Dedifferentiated amniotic fluid mesenchymal stem cell (primary cell): ENCODE results near the gene ZDHHC18.
"Not testable (repeated sequence)": the region's sequence is repeated elsewhere in the genome, so short reads cannot be mapped to it uniquely, and the experiment has no call there.

Experiments used
- DNase-seq: peaks from one replicate; pipeline ENCODE4 v3.0.0-alpha.2; 2016; ENCODE audit errors: extremely low spot score

Gene ZDHHC18

DNA sequence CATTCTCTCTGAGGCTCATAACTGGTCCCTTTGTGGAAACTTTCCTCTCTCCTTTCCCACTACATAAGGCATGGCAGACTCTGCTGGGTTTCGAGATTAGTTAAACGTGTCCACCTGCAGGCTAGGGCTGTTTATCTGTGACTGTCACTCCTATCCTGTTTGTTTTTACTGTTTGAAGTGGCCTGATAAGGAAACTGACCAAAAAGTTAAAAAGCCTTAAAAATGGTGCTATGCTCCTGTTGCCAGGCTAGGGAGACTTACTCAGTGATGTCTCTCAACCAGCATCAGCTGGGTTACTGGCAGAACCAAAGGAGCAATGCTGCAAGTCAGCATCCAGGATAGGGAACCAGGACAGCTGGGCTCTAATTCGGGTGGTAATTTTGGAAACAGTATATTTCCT is 34.9 kb upstream of the ZDHHC18 start:
- DNase-seq = no peak

GRCh38 chr1:26792924-26793323 is 33.6 kb upstream of the ZDHHC18 start:
- DNase-seq = no peak

DNA sequence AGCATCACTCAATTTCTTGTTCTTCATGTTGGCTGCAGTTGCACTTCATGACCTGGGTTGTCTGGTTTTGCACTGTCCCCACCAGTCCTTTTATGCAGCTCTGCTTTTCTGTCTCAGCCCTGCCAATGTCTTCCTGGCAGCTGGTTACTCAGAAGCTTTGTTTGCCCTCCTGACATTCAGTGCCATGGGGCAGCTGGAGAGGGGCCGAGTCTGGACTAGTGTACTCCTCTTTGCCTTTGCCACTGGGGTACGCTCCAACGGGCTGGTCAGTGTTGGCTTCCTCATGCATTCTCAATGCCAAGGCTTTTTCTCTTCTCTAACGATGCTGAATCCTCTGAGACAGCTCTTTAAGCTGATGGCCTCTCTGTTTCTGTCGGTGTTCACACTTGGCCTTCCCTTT is 32.1 kb upstream of the ZDHHC18 start:
- no peak for DNase-seq

- DNase-seq = no peak
These were observed 28.9 kb upstream of the ZDHHC18 start for GRCh38 chr1:26797627-26798026.

DNA sequence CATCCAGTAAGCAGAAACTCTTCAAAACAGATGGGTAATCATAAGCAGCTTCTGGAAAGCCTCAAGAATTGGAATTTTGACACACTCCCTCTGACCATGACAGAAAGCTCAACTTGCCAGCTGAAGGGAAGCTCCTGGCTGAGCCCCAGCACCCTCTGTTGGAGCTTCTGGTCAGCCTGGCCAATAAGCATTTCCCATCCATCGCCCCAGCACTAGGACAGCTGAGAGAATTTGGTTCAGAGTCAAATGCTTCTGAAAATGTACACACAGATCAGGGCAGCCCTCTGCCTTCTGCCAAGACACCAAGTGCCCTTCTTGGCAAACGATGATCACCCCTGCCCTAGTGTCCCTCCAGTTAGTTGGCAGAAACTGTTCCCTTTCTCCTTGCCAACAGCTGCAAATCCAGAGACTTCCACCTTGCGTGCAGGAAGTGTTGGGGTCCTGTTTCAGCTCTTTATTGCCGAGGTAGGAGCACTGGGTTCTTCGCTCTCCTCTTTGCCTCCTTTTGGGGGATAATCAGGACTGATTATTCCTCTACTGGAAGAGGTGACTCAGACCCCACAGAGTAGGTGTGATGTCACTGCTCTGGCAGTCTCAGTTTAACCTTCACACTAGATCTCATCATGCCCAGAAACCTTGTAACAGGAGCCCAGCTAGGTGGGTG is 26.9 kb upstream of the ZDHHC18 start:
- peak; percentile 45 for DNase-seq

GRCh38 chr1:26803932-26804331 is 22.6 kb upstream of the ZDHHC18 start:
- DNase-seq = not testable (repeated sequence)

GRCh38 chr1:26810105-26810504 is 16.4 kb upstream of the ZDHHC18 start:
- peak; percentile 72 for DNase-seq

DNA sequence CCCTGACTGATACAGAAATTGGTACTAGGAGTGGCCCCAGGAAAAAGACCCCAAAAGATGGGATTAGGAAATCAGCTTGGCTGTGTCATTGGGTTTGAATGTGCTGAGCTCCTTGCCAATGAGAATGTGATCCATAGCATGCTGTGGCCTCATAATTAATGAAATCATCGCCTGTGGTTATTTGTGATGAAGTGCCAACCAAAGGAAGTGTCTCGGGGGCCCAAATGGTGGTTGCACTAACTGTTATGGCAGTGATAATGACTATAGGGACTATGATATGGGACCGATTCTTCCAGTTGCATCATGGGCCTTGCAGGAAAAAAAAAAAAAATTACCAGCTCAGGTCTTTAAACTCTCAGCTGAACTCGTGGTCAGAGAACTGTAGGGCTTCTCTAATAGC is 15.4 kb upstream of the ZDHHC18 start:
- no peak for DNase-seq

DNA sequence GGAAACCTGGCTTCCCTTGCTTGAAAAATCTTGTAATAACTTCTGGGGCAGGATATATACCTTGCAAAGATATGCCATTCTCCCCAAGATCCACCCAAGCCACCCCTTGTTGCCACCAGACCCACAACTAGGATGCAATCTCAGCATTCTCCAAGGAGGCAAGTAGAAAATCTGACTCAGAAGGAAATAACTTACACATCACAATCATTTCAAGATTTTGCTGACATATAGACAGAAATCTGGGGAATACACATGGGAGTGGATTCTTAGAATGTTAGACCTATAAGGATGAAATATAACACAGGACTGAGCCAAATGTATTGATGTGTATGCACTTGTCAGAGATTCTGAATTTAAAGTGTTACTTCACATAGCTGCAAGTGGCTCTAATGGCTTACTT is 14.8 kb upstream of the ZDHHC18 start:
- DNase-seq = no peak

DNA sequence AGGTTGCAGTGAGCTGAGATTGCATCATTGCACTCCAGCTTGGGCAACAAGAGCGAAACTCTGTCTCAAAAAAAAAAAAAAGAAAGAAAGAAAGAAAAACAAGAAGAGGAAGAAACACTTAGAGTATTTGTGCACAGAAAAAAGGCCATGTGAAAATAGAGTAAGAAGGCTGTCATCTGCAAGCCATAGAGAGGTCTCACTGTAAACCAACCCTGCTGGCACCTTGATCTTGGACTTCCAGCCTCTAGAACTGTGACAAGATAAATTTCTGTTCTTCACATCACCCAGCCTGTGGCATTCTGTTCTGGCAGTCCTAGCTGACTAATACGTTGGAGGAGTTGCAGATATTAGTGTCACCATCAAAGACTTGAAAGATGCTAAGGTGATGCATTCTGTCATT is 12.1 kb upstream of the ZDHHC18 start:
- no peak for DNase-seq

DNA sequence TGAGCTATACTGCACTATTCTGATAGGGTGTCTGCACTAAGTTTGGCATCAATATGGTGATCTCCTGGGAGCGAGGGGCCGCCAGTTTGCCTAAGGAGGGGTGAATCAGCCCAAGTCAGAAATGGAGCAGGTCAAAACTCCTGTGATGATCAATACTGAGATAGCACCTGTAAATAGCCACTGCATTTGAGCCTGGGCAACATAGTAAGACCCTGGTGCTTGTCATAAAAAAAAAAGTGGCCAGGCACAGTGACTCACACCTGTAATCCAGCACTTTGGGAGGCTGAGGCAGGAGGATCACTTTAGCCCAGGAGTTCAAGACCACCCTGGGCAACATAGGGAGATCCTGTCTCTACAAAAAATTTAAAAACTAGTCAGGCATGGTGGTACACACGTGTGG is 11.6 kb upstream of the ZDHHC18 start:
- DNase-seq = no peak

DNA sequence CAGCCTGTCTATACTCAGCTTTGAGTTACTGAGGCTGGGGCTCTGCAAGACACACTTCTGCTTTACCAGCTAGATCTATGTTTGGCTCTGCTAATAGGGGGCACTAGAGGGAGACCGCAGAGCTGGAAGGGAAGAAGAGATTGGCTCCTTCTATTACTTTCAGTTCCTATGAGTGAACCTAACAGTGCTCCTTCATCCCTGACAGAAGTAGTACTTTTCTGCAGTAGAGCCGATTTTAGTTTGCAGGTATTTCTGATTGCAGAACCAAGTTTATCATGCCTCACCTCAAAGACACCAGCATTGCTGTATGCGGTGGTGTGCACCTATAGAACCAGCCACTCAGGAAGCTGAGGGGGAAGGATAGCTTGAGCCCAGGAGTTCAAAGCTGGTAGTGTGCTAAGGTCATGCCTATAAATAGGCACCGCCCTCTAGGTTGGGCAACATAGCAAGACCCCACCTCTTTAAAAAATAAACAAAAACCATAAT is 5.7 kb upstream of the ZDHHC18 start:
- no peak for DNase-seq

DNA sequence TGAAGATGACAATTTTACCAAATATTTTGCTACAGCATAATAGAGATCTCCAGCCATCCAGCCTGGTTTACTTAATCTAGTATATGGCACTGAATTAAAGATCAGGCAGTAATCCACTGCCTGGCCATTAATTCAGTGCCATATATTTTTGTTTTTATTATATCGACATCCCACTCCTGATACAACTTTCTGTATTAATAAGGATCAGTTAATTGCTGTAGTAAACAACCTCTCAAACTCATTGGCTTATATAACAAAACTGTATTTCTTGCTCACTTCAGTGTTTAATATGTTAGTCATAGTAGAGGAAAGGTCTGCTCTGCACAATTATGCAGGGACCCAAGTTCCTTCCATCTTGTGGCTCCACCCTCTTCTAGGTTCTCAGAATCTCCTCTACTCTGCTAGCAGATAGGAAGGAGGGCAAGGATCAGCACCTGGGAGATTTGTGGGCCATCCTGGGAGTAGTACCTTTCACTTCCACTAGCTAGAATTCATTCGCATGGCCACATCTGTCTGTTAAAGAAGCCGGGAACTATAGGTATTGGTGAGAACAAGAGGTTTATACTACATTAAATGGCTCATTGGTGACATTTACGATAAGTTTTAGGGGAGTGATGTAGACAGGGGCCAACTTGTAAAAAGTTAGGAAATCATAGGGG is 3.6 kb upstream of the ZDHHC18 start:
- no peak for DNase-seq

DNA sequence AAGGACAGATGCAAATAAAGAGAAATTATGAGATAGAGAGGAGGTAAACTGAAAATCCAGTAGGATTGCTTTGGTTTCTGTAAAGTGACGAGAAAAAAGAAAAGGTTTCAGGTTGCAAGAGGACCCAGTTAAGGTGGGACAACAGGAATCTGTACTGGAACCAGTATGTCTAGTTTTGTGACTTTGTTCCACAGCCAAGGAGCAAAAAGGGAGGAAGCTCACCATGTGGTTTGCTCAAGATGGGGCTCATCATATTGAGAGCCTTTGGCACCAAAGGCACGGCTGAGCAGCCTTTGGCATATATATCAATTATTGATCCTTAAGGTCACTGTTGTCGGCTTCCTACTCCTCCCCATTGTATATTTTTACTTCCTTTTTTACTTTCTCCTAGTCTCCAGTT is 1.8 kb upstream of the ZDHHC18 start:
- DNase-seq = no peak

DNA sequence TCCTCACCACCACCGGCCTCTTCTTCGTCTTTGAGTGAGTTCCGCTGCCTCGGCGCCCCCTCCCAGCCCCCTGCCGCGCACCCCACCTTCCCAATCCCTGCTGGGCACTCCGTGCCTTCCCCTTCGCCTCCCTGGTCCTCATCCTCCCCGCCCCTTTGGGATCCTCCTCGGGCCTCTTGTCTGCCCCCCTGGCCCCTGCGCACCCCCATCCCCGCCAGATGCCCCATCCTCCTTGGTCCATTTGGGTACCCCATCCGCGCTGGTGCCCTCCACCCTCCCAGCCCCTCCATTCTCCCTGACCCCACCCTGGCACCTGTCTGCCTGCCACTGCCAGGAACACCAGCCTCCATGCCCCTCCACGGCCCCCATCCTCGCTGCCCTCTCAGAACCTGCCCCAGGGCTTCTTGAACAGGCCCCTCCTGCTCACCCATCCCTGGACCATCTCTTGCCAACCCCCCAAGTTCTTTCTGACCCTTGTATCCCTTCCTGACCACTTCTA is 667 bp downstream of the ZDHHC18 start:
- DNase-seq = no peak

- DNase-seq = no peak
These were observed 1.2 kb downstream of the ZDHHC18 start for GRCh38 chr1:26827663-26828062.

DNA sequence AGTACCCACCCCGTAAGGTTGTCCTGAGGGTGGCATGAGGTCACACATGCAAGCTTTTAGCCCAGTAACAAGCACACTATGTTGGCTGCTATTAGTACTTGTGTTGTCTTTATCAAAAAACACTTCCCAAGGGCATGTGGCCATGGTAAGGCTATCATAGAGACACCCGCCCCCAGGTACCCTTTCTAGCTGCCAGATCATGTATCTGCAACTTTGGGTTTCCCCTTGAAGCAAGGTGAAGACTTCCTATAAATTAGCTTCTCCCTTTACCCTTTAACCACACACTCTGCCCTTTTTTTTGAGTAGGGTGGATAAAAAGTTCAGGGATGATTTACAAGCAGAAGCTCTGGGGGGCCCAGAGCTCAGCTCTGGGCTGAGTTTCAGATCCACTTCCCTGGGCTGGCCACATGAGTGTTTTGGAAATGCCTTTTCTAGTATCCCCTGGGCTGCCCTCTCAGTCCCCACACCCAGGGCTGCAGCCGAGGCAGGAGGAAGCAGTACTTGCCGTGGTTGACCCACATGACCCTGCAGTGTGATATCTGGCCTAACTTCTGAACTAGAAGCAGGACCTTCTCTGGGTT is 2.0 kb downstream of the ZDHHC18 start:
- no peak for DNase-seq

GRCh38 chr1:26829184-26829911 is 2.9 kb downstream of the ZDHHC18 start:
- DNase-seq = no peak

GRCh38 chr1:26831059-26831458 is 4.6 kb downstream of the ZDHHC18 start:
- no peak for DNase-seq

DNA sequence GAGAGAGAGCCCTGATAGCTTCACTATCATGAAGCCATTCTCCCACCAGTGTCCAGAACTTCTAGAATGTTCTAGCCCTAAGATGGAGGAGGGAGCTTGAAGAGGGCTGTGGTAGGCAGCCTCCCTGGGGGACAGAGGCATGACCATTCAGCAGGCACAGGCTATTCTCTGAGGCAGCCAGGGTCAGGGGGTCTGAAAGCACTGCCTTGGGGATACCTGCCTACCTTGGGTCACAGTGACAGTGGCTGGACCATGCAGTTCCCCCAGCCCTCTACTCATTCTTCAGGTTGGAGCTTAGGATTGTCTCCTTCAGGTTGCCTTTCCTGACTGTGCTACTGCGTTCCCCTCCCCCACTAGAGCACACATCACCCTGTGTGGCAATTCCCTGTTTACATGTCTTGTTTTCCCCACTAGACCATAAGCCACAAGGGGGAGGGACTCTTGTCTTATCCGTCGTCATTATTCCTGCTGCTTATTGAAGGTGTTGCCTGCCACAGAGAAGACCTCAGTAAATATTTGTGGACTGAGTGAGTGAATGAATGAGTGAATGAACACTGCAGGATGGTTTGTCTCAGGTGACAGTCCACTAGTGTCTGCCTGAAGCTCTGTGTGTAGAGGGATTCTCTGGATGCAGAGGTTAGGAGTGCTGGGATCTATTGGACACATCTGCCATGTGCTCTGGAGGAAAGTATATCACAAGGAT is 5.2 kb downstream of the ZDHHC18 start:
- no peak for DNase-seq

GRCh38 chr1:26832249-26832960 is 5.9 kb downstream of the ZDHHC18 start:
- no peak for DNase-seq
